NCI-H460 (cell line): ENCODE data around the gene PKP3. TPM values are rescaled to one million over a fixed set of nuclear protein-coding genes. Genes with fewer than 3 reads are reported as not detected.
"Not testable (repeated sequence)": the region's sequence is repeated elsewhere in the genome, so short reads cannot be mapped to it uniquely, and the experiment has no call there.

ENCODE experiments used
- DNase-seq: peaks from one replicate; pipeline ENCODE4 v3.0.0-alpha.2; 2016; ENCODE audit warnings: low read depth; ENCODE audit errors: extremely low read depth
- total RNA-seq: library from RNA; depleted of rRNA; stranded (reverse); fragments of >200 nt; shearing (Covaris generic); gene quantifications from 2 replicates; pipeline ENCODE4 v1.2.3, GENCODE V29; 2014

The PKP3 gene
- total RNA-seq, 1 experiment from 2014 or later, result 27.7 TPM

DNA sequence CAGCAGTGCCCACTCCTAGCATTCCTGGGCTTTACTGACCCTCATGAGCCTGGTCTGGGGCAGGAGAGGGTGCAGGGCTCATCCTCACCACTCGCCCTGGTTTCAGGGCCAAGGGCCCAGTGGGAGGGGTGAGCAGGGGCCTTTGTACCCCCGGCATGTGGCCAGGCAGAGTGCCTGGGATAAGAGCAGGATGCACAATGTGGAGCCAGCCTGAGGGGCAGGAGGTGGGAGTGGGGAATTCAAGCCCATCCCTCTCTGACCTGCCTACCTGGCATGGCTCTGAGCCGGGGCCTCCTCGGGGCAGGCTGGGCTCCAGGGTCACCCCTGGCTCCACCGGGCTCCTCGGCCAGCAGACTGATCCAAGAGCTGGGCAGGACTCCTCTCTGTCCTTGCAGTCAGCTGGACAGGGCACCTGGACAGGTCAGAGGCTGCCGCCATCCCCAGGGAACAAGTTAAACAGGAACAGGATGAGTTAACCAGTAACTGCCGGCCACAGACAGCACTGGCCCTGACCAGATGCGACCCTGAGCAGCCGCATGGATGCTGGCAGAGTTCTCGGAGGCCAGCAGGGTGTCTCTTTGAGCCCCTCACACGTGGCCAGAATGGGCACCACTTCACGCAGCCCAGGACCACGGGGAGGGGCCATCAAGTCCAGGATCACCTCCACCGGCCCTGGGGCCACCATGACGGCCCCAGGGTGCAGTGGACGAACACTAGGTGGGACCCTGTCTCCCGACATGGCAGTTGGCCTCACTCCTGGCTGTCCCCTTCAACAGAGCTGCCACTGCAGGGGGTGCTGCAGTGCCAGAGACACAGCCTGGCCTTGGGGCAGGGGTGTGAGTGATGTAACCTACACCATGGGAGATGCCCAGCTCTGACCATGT is 15.8 kb downstream of the PKP3 start:
- DNase-seq, result no peak

DNA sequence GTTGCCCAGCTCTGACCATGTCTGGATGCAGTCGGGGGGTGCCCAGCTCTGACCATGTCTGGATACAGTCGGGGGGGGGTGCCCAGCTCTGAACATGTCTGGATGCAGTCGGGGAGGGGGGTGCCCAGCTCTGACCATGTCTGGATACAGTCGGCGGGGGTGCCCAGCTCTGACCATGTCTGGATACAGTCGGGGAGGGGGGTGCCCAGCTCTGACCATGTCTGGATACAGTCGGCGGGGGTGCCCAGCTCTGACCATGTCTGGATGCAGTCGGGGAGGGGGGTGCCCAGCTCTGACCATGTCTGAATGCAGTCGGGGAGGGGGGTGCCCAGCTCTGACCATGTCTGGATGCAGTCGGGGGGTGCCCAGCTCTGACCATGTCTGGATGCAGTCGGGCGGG is 16.7 kb downstream of the PKP3 start:
- DNase-seq, result not testable (repeated sequence)

DNA sequence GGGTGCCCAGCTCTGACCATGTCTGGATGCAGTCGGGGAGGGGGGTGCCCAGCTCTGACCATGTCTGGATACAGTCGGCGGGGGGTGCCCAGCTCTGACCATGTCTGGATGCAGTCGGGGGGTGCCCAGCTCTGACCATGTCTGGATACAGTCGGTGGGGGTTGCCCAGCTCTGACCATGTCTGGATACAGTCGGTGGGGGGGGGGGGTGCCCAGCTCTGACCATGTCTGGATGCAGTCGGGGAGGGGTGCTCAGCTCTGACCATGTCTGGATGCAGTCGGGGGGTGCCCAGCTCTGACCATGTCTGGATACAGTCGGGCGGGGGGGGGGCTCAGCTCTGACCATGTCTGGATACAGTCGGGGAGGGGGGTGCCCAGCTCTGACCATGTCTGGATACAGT is 17.5 kb downstream of the PKP3 start:
- not testable (repeated sequence) for DNase-seq

DNA sequence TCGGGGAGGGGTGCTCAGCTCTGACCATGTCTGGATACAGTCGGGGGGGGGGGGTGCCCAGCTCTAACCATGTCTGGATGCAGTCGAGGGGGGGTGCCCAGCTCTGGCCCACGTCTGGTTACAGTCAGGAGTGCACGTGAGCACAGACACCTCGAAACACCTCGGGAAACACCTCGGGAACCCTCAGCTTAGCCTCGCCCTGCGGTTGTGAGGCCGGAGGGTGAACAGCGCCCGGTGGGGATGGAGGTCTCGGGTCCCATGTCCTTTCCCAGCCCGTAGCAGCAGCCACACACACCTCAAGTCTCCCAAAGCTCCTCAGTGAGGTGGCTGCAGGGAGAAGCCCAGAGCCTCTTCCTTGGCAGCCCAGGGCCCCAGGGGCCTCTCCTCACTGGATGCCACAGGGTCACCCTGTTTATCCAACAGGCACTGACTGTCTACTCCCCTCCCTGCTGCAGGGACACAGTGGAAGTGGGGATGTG is 18.7 kb downstream of the PKP3 start:
- DNase-seq, result no peak

DNA sequence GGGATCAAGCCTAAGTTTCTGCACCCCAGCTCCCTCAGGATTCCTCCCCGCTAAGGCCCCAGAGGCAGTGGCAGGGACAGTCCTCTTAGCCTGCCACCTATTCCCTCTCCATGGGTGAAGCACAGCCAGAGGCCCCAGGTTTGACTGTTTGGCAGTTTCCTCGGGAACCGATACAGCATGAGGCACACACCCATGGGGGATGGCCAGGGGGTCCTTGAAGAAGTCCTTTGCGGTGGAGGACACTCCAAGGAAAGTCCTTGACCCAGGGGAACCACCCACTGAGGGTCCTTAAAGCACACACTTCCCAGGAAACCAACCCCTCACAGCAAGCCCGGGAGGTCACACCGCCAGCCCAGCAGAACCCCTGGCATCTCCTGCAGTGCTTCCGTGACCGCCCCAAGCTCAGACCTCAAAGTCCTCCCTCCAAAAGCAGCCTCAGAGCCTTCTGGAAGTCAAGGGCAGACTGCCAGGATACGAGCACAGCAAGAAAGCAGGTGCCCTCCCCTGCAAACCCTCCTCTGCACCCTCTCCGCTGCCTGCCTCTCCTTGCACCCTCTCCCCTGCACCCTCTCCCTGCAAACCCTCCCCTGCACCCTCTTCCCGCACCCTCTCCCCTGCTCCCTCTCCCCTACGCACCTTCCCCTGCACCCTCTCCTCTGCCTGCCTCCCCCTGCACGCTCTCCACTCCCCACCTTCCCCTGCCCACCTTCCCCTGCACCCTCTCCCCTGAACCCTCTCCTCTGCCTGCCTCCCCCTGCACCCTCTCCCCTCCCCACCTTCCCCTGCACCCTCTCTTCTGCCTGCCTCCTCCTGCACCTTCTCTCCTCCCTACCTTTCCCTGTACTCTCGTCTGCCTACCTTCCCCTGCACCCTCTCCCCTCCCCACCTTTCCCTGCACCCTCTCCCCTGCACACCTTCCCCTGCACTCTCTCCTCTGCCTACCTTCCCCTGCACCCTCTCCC is 19.4 kb downstream of the PKP3 start:
- no peak for DNase-seq

DNA sequence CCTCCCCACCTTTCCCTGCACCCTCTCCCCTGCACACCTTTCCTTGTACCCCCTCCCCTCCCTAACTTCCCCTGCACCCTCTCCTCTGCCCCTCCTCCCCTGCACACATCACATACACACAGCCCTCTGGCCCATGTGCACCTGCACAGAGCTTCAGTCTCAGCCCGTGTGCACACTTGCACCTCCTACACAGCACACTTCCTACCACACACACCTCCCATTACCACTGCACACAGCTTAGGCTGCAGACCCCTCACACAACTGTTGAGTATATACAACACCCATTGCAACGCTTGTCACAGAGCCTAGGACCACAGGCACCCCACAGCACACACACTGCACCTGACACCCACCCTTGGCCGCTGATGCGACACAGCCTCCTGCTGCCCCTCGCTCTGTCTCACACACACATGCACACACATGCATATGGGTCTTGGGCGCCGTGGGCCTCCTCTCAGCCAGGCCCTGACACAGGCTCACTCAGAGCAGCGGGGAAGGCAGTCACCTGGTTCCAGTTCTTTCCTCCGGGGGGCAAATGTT is 20.4 kb downstream of the PKP3 start:
- no peak for DNase-seq

DNA sequence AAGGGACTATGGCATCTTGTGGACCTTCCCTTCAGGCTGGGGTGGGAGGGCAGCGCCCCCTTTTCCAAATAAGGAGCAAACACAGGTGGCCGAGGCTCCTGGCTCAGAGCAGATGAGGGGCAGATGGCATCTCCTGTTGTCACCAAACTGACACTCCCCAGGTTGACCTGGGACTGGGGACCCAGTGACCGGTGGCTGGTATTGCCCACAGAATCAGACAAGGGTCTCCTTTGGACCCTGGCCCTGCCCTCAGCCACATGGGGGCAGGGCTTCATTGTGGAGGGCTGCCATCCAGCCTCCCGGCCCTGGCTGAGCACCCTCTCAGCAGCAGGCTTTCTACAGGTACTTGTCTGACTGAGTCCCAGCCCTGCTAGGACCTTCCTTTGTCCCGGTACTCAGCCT is 21.6 kb downstream of the PKP3 start:
- DNase-seq, result no peak

DNA sequence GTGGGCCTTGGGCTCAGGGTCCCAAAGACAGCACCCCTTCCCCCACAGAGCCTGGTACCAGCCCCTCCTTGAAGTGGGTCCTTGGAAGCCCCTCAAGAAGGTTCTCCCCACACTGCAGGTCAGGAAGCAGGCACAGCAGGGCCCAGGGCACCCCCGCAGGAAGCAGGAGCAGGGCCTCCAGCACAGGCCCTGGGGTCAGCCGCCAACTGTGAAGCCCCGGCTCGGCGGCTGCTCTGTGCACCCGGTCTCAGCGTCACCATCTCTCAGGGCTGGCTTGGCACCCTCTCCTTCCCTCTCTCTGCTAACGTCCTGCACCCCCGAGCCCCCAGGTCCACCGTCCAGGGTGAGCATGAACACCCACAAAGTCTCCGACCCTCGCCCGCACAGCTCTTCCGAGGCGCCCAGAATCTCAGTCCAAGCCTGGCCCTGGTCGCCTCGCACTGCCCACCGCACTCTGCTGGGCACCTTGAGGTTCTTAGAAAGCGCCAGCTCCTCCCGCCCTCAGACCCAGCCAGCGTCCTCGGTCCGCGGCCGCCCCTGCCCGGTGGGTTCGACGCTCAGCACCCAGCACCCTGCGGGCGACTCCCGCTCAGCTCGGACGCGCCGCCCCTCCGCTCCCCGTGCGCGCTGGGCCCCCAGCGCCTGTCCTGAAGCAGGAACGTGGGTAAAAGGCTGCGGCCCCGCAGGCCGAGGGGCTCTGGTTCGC is 22.2 kb downstream of the PKP3 start:
- DNase-seq, result no peak

DNA sequence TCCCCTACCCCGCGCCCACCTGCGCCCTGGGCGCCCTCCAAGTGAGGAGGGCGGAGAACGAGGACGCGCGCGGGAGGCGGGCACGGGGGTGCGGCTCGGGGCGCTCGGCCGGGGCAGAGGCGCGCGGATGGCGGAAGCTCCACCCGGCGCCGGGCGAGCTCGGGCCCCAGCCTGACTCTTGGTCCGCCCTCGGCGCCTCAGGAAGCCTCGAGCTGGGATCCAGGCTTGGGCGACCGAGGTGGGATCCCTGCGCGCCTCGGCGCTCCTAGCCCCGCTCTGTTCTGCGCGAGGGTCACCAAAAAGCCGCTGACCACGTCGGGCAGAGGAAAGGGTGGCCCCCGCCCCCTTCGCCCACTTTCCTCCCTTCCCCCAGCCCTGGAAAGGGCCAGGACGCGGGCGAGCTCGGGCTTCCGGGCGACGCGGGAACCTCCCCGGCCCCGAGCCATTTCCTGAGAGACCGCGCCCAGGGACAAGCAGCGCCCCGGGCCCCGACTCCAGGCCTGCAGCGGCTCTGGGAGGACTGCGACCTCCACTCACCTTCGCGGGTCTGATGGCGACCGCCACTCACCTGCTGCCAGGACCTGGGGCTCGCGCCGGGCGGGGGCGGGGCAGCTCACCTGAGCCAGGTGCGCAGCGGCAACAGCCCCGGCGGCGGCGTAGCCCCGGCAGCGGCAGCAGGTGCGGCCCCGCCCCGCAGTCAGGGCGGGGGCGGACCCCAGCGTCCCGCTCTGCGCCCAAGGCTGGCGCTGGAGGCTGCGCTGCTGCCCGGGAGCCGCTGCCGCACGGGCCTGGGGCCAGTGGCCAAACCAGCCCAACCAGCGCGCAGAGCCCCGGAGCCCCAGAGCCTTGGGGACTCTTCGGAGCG is 23.0 kb downstream of the PKP3 start:
- DNase-seq, result no peak

DNA sequence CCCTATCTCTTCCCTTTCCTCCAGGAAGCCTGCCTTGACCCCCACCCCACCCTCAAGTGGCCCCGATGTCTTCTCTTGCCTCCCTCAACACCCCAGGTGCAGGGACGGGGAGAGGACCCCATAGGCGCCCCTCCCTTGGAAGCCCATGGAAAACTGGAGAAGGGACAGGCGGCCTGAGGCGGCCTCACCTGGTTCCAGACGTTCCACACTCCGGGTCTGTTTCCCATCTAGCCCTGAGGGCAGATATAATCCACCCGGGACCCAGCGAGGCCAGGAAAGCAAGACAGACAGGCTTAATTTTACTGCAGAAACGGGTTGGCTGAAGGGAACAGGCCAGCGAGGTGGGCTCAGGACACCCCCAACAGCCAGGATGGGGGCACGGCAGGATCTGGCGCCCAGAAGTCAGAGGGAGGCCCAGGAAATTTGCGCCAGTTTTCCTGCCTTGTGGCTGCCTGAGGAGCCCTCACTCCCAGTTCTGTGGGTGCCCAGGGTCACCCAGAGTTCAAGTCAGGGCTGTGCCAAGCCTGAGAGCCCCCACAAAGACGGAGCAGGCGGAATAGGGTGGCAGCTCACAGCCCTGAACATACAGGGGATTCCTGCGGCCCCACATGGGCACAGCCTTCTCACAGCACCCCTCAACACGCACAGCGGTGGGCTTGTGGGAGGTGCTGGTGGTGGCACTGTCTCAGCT is 23.8 kb downstream of the PKP3 start:
- no peak for DNase-seq

DNA sequence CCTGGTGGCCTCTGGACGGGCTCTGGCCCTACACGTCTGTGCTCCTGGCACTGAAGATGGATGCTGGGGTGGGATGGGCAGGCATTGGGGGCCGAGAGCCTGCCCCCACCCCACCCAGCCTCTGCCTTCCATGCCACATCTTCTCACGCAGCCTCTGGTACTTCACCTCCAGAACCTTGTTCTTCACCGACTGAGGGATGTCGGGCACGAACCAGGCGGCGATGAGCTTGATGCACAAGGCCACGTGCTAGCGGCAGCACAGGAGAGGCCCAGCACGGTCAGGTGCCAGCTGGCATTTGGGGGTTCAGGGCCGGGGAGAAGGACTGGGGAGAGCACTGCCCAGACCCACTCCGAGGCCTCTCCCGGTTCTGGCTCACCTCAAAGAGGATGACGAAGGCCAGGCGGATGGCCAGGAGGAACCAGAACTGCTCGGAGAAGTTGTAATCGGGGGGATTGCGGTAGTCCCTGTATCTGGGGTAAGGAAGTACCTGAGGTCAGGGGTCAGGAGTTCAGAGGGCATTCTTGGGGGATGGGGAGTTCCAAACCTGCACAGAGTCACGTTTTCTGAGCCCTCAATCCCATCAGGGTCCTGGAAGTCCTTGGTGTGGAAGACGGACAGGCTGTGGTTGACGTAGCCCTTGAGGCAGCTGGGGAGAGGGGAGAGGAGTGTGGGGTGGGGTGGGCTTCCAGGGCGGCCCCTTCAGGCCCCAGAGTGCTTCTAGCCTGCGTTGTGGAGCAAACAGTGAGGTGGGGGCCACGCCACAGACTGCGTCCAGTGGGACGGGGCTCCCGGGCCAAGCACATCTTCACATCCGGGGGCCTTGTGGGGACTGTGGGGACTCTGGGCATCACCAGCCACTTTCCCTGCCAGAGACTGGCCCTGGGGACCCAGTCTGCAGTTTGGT is 24.6 kb downstream of the PKP3 start:
- DNase-seq, result no peak

DNA sequence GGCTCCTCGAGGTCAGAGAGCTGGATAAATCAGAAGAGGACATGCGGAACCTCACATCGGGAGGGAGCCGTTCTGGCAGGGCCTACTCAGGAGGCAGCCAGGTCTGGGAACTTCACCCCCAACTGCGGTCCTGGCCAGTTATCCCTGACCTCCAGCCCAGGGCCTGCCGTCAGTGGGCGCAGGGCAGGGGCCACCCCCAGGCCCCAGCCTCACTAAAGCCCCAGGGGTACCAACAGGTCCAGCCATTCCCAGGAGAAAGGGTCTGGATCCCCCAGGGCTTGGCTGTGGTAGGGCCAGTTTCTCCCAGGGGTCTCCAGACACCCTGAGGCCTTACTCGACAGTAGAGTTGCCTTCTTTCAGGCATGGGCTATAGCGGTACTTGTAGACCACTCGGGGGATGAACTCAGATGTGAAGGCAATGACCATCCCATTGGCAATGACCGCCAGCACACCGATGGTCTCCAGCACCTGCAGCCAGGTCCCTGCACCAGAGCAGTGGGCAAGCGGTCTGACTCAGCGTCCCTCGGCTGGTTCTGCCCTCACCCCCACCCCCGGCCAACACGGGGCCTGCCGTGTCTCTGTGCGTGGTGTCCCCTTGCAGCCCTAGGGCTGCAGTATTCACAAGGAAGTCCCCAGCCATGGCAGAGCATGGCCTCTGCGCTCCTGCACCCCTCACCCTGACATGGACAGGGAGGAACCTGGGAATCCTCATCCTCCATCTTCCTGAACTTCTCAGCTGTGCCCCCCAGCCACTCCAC is 25.4 kb downstream of the PKP3 start:
- DNase-seq, result no peak

DNA sequence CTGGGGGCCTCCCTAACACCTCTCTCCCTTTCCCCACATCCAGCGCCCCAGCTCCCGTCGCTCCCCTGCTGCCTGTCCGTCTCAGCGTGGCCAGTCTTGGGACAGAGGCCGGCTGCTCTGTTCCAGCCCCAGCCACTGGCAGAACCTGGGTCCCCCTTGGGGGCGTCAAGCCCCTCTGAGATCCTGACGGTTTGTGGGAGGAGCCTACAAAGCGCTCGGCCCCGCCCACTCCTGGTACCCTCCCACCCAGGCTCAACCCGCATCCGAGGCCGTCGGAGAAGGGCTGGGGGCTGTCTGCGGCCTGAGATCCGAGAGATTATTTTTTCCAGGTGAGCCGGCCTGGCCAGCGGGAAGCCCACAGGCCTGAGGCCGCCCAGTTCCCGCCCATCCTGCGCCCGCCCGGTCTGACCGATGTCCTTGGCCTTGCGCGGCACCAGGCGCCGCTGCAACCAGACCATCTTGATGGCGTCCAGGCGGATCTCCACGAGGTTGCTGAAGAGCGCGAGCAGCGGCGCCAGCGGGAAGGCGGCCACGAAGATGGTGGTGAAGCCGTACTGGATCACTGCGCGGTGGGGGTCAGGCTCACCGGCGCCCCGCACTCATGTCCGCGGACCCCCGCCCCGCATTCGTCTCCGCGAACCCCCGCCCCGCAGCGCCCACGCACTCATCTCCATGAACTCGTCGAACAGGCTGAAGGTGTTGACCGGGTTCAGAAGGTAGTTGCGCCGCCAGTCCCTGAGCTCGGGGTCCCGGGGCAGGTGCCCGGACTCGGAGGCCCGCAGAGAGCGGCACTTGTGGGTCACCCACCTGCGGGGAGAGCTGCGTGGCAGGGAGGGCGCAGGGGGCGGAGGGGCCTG is 26.3 kb downstream of the PKP3 start:
- no peak for DNase-seq

DNA sequence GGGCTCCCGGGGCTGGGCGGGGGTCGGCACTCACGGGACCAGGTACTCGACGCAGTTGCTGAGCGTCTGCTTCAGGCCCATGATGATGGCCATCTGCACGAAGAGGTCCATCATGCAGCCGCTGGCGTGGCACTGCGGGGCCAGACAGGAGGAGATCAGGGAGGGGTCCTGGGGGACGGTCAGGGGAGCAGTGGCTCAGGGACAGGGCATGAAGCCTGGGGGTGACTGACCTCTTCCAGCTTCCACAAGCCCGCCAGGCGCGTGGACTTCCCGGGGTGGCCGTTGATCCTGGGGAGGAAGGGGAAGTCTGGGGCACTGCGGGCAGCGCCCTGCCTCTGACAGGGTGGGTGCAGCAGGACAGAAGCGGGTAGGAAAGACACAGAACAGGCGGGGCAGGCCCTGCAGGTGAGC is 26.9 kb downstream of the PKP3 start:
- DNase-seq, result no peak

DNA sequence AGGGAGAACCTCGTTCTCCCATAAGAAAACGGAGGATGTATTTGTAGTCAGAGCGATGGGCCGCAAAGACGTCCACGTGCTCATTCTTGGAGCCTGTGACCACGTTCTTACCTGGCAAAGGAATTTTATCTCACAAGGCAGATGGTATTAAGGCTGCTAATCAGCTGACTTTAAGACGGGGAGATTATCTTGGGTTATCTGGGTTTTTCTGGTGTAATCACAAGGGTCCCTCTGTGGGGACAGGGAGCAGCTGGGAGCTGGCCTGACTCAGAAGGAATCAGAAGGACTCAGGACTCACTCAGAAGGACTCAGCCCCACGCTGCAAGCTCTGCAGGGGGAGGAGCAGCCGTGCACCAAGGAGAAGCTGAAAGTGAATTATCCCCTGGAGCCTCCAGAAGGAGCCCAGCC is 28.2 kb downstream of the PKP3 start:
- no peak for DNase-seq

DNA sequence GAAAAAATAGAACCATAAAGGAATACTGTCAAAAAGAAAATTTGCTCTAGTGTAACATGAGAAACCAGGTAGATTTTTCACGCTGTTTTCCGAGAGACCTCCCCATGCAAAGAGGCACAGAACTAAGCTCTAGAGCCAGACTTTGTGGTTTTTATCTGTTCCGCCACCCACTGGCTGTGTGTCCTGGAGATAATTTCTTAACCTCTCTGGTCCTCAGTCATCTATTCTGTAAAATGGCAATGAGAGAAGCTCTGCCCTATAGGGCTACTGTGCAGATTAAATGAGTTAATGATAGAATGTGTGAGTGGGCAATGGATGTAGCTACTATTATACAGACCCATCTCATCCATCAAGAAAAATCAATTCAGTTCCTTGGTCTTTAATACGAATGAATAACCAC is 30.2 kb downstream of the PKP3 start:
- no peak for DNase-seq
